Breast epithelium (tissue), 4 donors: ENCODE results near the gene METTL2B. TPM values are rescaled to one million over a fixed set of nuclear protein-coding genes. Genes with fewer than 3 reads are reported as not detected.
A peak's percentile ranks its signal among the peaks of the same experiment; 100 is the strongest.
"Not testable (repeated sequence)": the region's sequence is repeated elsewhere in the genome, so short reads cannot be mapped to it uniquely, and the experiment has no call there.

Source experiments
- DNase-seq, 2 donors: peaks; one replicate each; pipeline ENCODE4 v3.0.0-alpha.2; 2019; ENCODE audit warnings: low spot score in 2 of 2
- H3K27ac ChIP-seq, 2 donors: fragments of 200-600 bp; sonication (generic) in 1 of 2; one replicate each; pipeline ENCODE4 v1.5.1; 2016 to 2019; ENCODE audit warnings: mild to moderate bottlenecking in 1 of 2
- H3K27me3 ChIP-seq, 2 donors: fragments of 200-600 bp; sonication (generic) in 1 of 2; one replicate each; pipeline versions ENCODE4 v1.5.1 to v1.6.0; 2017 to 2019; ENCODE audit warnings: control low read depth in 1 of 2, mild to moderate bottlenecking in 1 of 2
- H3K36me3 ChIP-seq: fragments of 200-600 bp; one replicate; pipeline ENCODE4 v1.5.1; 2019
- H3K4me1 ChIP-seq, 2 donors: fragments of 200-600 bp; sonication (generic); one replicate each; pipeline ENCODE4 v1.5.1; 2016 to 2019; ENCODE audit warnings: control low read depth in 1 of 2
- H3K4me3 ChIP-seq, 3 donors: fragments of 200-600 bp; sonication (generic); 1 replicate in 2 of 3; 2 replicates in 1 of 3; pipeline ENCODE4 v1.5.1; 2016 to 2019; ENCODE audit warnings: mild to moderate bottlenecking in 3 of 3, moderate library complexity in 2 of 3
- H3K9me3 ChIP-seq, 2 donors: fragments of 200-600 bp; sonication (generic) in 1 of 2; one replicate each; pipeline ENCODE4 v1.5.1; 2016 to 2019; ENCODE audit warnings: control low read depth in 1 of 2
- POLR2A ChIP-seq: fragments of 450-650 bp; IDR thresholded peaks from one replicate; pipeline ENCODE4 v1.6.1; 2016; ENCODE audit warnings: antibody characterized with exemption, mild to moderate bottlenecking, moderate library complexity
- POLR2AphosphoS5 ChIP-seq, 3 donors: sonication (generic); formaldehyde crosslinking; IDR thresholded peaks; one replicate each; pipeline ENCODE4 v1.6.1; 2017; ENCODE audit warnings: antibody characterized with exemption in 3 of 3
- intact Hi-C: fragments of 100-400 bp; cut with DNase I; formaldehyde crosslinking; loops from one replicate; pipeline ENCODE4 v1.15.1; 2023; ENCODE audit warnings: low total_unique reads
- total RNA-seq, 3 donors: library from RNA; depleted of rRNA; stranded (reverse); fragments of >200 nt; gene quantifications; one replicate each; pipeline ENCODE4 v1.1.0, GENCODE V29; 2016
- TF ChIP-seq, protein P1 (sequence below), 3 donors: fragments of 450-650 bp; IDR thresholded peaks; one replicate each; pipeline ENCODE4 v1.5.1; 2016 to 2017; ENCODE audit warnings: antibody characterized with exemption in 3 of 3, mild to moderate bottlenecking in 3 of 3, moderate library complexity in 3 of 3

The METTL2B gene, protein sequence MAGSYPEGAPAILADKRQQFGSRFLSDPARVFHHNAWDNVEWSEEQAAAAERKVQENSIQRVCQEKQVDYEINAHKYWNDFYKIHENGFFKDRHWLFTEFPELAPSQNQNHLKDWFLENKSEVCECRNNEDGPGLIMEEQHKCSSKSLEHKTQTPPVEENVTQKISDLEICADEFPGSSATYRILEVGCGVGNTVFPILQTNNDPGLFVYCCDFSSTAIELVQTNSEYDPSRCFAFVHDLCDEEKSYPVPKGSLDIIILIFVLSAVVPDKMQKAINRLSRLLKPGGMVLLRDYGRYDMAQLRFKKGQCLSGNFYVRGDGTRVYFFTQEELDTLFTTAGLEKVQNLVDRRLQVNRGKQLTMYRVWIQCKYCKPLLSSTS
- 10 to 100 TPM; 19.4 to 28.7 (median 23.6) TPM for total RNA-seq

DNA sequence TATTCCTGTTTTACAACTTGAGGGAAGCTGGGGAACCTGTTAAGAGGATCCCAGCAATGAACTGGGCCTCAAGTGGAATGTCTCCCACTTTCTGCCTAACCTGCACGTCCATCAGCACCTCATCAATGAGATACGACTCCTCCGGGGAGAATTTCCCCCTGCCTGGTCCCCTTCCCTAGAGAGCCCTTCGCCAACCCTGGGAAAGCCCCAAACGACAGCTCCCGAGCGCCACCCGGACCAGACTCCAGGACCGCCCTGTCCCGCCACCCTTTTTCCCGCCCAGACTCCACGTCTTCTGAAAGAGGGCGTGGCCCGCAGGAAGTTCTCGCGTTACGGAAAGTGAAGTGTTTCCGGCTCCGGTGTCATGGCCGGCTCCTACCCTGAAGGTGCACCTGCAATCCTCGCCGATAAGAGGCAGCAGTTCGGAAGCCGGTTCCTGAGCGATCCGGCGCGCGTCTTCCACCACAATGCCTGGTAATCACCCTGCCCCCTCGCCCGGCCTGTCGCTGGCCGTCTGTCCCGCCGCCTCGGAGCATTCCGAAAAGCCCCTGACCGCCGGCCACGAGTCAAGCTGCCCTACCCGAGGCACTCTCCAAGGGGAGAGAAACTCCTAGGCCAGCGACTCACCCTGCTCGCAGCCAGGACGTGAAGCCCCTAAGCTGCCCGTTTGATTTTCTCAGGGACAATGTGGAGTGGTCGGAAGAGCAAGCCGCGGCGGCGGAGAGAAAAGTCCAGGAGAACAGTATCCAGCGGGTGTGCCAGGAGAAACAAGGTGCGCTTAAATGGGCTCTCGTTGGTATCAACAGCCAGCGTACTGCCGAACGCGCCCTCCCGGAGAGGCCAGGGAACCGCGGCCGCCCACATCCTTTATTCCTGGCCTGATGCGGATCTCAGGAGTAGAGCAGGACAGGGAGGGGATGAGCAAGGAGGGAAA lies at the start of gene METTL2B:
Gene METTL2B (plus strand): TSS at position 347 of the 934 bp plus-strand sequence. CDS start 18 bp downstream, at position 365.
- TF ChIP-seq POLR2AphosphoS5 (IDR thresholded peaks at IDR 0.05): peak; percentile 49 to 81 (median 59)
- TF ChIP-seq, protein P1, sequence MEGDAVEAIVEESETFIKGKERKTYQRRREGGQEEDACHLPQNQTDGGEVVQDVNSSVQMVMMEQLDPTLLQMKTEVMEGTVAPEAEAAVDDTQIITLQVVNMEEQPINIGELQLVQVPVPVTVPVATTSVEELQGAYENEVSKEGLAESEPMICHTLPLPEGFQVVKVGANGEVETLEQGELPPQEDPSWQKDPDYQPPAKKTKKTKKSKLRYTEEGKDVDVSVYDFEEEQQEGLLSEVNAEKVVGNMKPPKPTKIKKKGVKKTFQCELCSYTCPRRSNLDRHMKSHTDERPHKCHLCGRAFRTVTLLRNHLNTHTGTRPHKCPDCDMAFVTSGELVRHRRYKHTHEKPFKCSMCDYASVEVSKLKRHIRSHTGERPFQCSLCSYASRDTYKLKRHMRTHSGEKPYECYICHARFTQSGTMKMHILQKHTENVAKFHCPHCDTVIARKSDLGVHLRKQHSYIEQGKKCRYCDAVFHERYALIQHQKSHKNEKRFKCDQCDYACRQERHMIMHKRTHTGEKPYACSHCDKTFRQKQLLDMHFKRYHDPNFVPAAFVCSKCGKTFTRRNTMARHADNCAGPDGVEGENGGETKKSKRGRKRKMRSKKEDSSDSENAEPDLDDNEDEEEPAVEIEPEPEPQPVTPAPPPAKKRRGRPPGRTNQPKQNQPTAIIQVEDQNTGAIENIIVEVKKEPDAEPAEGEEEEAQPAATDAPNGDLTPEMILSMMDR (IDR thresholded peaks at IDR 0.05): peak in 2 of 3 donors; percentile 20 to 44
- DNase-seq: peak; percentile 89
- H3K4me1 ChIP-seq, H3K27me3 ChIP-seq, H3K9me3 ChIP-seq, H3K36me3 ChIP-seq, intact Hi-C loops: not testable (repeated sequence)
- Histone ChIP-seq H3K27ac (peak within 1 kb of the TSS; percentile 85), H3K4me3 (peak within 1 kb of the TSS; percentile 72 to 81 (median 78))

DNA sequence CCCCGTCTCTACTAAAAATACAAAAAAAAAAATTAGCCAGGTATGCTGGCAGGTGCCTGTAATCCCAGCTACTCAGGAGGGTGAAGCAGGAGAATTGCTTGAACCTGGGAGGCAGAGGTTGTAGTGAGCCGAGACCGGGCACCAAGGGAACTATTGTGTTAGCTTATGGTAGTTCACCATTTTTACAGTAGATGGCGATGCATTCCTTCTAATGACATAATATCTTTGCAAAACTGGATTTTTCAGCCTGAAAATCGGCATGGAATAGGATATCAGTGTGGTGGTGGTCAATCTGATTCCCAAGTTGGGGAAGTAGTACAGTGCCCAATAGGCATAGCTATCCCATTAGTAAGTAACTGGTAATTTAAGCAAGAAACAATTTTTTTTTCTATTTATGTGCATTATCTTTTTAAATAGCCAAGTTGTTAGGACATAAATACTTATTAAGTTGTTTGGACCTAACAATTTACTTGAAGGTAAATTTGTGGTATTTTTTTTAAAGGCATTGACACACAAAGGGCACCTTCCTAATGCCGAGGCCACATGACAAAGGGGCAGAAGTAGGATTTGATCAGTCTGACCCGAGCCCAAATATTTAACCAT lies 49.2 kb upstream of the METTL2B start:
- Histone ChIP-seq H3K27ac (no peak overlapping the region), H3K36me3 (no peaks in the 10 kb centered on the region), H3K9me3 (no peaks in the 10 kb centered on the region), H3K27me3 (no peaks in the 10 kb centered on the region), H3K4me3 (no peak overlapping the region), H3K4me1 (no peaks in the 10 kb centered on the region)
- TF ChIP-seq, protein P1 (IDR thresholded peaks at IDR 0.05): peak; percentile 79 to 95 (median 89)
- TF ChIP-seq POLR2AphosphoS5 (IDR thresholded peaks at IDR 0.05): no peak
- no peak for DNase-seq
- intact Hi-C loops: no loop called here

DNA sequence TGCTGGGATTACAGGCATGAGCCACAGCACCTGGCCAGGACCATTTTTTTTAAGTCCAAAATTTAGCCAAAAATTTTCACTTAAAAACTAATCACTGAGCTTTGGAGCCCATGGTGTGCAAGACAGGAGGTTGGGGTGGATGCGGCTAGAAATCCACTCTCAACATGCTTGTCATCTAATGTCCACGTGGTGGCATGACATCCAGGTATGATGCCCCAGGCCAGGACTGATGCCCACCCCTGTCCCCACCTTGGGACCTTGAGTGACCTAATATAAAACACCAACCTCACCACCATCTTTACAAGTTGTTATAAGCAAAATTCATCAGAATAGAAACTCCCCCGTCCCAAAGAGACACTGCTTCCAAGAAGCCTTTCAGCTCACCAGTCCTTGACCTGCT lies 46.3 kb upstream of the METTL2B start:
- Histone ChIP-seq H3K36me3 (no peaks in the 10 kb centered on the region), H3K27me3 (no peaks in the 10 kb centered on the region), H3K9me3 (no peaks in the 10 kb centered on the region), H3K4me1 (no peaks in the 10 kb centered on the region), H3K4me3 (no peak overlapping the region), H3K27ac (no peak overlapping the region)
- TF ChIP-seq POLR2AphosphoS5 (IDR thresholded peaks at IDR 0.05) (no peak), POLR2A (no peak)
- TF ChIP-seq, protein P1 (IDR thresholded peaks at IDR 0.05): no peak
- intact Hi-C loops: loop anchor here (1.0 kb wide), 1 partner anchor 14 kb away; no protein-coding TSS in a partner anchor
- no peak for DNase-seq

DNA sequence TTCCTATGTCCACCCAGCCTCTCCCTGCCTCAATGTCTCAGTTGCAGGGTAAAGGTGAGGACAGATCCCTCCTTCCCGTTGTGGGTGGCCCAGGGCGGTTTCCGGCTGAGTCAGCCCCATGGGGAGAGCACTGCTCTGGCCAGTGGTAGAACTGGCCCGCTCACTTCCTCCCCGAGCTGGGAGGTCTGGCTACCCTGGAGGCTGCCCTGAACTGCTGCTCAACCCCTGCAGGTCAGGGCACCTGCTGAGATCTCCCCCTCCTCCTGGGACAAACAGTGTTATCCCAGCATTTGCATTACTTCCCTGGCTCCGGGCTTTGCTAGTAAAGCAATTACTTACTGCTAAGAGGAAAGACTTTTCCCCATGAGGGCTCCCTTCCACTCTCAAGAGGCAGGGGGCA lies 45.3 kb upstream of the METTL2B start:
- no peak for TF ChIP-seq POLR2A
- TF ChIP-seq, protein P1 (IDR thresholded peaks at IDR 0.05): no peak
- TF ChIP-seq POLR2AphosphoS5 (IDR thresholded peaks at IDR 0.05): no peak
- no peak overlapping the region for H3K27ac ChIP-seq
- H3K4me3 ChIP-seq: no peak overlapping the region
- H3K27me3 ChIP-seq: no peaks in the 10 kb centered on the region
- no peaks in the 10 kb centered on the region for H3K9me3 ChIP-seq
- DNase-seq: no peak
- intact Hi-C loops: no loop called here
- no peaks in the 10 kb centered on the region for H3K4me1 ChIP-seq
- no peaks in the 10 kb centered on the region for H3K36me3 ChIP-seq
